Measurements from ENCODE around the gene SLC1A7. TPM values are rescaled to one million over a fixed set of nuclear protein-coding genes. Genes with fewer than 3 reads are reported as not detected.

SLC1A7 gene
- total and polyA plus RNA-seq, 2 of the 13 experiments (the other 11 are each of a cell fraction or from before 2014, with no cell fraction given) = 0.04 to 2.0 TPM

DNA sequence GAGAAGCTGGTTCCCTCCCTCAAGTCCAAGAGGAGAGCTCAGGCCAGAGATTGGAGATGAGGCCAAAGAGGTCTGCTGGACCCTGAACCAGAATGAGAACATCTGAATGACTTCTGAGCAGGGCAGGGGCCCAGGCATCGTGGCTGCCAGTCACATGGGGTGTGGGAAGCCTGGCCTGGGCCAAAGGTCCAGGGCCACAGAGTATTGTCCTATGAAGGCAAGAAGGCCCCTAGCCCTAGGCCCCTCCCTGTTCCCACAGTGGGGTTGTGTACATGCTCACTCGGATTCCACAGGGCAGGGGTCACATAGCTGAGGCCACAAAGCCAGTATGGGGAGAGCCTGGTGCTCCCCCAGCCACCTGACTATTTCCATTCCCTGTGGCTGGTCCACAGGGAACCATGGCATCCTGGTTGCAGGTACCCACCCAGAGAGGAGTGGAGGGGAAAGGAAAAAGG lies 18.5 kb upstream of the SLC1A7 start (continued):
- TF ChIP-seq, protein P1, sequence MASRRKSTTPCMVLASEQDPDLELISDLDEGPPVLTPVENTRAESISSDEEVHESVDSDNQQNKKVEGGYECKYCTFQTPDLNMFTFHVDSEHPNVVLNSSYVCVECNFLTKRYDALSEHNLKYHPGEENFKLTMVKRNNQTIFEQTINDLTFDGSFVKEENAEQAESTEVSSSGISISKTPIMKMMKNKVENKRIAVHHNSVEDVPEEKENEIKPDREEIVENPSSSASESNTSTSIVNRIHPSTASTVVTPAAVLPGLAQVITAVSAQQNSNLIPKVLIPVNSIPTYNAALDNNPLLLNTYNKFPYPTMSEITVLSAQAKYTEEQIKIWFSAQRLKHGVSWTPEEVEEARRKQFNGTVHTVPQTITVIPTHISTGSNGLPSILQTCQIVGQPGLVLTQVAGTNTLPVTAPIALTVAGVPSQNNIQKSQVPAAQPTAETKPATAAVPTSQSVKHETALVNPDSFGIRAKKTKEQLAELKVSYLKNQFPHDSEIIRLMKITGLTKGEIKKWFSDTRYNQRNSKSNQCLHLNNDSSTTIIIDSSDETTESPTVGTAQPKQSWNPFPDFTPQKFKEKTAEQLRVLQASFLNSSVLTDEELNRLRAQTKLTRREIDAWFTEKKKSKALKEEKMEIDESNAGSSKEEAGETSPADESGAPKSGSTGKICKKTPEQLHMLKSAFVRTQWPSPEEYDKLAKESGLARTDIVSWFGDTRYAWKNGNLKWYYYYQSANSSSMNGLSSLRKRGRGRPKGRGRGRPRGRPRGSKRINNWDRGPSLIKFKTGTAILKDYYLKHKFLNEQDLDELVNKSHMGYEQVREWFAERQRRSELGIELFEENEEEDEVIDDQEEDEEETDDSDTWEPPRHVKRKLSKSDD (CRISPR knock-in tag; IDR thresholded peaks at IDR 0.05; ENCODE audit: low read depth) = peak; percentile 68; the same call in 1 of the 2 replicates
- TF ChIP-seq, protein P2, sequence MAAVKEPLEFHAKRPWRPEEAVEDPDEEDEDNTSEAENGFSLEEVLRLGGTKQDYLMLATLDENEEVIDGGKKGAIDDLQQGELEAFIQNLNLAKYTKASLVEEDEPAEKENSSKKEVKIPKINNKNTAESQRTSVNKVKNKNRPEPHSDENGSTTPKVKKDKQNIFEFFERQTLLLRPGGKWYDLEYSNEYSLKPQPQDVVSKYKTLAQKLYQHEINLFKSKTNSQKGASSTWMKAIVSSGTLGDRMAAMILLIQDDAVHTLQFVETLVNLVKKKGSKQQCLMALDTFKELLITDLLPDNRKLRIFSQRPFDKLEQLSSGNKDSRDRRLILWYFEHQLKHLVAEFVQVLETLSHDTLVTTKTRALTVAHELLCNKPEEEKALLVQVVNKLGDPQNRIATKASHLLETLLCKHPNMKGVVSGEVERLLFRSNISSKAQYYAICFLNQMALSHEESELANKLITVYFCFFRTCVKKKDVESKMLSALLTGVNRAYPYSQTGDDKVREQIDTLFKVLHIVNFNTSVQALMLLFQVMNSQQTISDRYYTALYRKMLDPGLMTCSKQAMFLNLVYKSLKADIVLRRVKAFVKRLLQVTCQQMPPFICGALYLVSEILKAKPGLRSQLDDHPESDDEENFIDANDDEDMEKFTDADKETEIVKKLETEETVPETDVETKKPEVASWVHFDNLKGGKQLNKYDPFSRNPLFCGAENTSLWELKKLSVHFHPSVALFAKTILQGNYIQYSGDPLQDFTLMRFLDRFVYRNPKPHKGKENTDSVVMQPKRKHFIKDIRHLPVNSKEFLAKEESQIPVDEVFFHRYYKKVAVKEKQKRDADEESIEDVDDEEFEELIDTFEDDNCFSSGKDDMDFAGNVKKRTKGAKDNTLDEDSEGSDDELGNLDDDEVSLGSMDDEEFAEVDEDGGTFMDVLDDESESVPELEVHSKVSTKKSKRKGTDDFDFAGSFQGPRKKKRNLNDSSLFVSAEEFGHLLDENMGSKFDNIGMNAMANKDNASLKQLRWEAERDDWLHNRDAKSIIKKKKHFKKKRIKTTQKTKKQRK (IDR thresholded peaks at IDR 0.05; ENCODE audit: low read length) = no peak
- TF ChIP-seq MED13 (CRISPR knock-in tag; IDR thresholded peaks at IDR 0.05) (peak; percentile 81; the same call in 1 of the 2 replicates), NFKB2 (CRISPR knock-in tag; IDR thresholded peaks at IDR 0.05; ENCODE audit: borderline replicate concordance) (peak; percentile 78; the same call in 1 of the 2 replicates), IRF2 (CRISPR knock-in tag; IDR thresholded peaks at IDR 0.05) (peak; percentile 96), ZNF703 (CRISPR knock-in tag; IDR thresholded peaks at IDR 0.05; ENCODE audit: borderline replicate concordance) (no peak), TCF12 (IDR thresholded peaks at IDR 0.05) (no peak), TCF12 (CRISPR knock-in tag; IDR thresholded peaks at IDR 0.05) (peak; percentile 81; the same call in 1 of the 2 replicates), ZNF230 (CRISPR knock-in tag; IDR thresholded peaks at IDR 0.05) (peak; percentile 88), PAX8 (CRISPR knock-in tag; IDR thresholded peaks at IDR 0.05; ENCODE audit: borderline replicate concordance) (0 out of 2 replicates have a peak, but pooled peaks have one; percentile 58), ZNF510 (CRISPR knock-in tag; IDR thresholded peaks at IDR 0.05; ENCODE audit: low read depth) (peak; percentile 82; the same call in 1 of the 2 replicates), KLF9 (CRISPR knock-in tag; IDR thresholded peaks at IDR 0.05; ENCODE audit: low read depth) (peak; percentile 61; the same call in 1 of the 2 replicates), ATF7-NPFF (CRISPR knock-in tag; IDR thresholded peaks at IDR 0.05; ENCODE audit: low read depth) (no peak), SNRNP70 (IDR thresholded peaks at IDR 0.05; ENCODE audit: low read depth, low read length) (no peak), FOXK2 (IDR thresholded peaks at IDR 0.05) (peak; percentile 79), ZNF775 (CRISPR knock-in tag; IDR thresholded peaks at IDR 0.05; ENCODE audit: borderline replicate concordance) (no peak)
- TF ChIP-seq, protein P3, sequence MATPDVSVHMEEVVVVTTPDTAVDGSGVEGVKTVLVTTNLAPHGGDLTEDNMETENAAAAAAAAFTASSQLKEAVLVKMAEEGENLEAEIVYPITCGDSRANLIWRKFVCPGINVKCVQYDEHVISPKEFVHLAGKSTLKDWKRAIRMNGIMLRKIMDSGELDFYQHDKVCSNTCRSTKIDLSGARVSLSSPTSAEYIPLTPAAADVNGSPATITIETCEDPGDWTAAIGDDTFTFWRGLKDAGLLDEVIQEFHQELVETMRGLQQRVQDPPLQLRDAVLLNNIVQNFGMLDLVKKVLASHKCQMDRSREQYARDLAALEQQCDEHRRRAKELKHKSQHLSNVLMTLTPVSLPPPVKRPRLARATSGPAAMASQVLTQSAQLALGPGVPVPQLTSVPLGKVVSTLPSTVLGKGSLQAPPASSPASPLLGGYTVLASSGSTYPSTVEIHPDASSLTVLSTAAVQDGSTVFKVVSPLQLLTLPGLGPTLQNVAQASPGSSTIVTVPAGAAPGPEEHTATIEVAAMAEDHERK (CRISPR knock-in tag; IDR thresholded peaks at IDR 0.05; ENCODE audit: low read depth) = no peak
- TF ChIP-seq, protein P4, sequence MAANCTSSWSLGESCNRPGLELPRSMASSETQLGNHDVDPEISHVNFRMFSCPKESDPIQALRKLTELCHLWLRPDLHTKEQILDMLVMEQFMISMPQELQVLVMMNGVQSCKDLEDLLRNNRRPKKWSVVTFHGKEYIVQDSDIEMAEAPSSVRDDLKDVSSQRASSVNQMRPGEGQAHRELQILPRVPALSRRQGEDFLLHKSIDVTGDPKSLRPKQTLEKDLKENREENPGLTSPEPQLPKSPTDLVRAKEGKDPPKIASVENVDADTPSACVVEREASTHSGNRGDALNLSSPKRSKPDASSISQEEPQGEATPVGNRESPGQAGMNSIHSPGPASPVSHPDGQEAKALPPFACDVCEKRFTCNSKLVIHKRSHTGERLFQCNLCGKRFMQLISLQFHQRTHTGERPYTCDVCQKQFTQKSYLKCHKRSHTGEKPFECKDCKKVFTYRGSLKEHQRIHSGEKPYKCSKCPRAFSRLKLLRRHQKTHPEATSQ (CRISPR knock-in tag; IDR thresholded peaks at IDR 0.05; ENCODE audit: borderline replicate concordance) = peak; percentile 20; the same call in 1 of the 2 replicates
- TF ChIP-seq, protein P5, sequence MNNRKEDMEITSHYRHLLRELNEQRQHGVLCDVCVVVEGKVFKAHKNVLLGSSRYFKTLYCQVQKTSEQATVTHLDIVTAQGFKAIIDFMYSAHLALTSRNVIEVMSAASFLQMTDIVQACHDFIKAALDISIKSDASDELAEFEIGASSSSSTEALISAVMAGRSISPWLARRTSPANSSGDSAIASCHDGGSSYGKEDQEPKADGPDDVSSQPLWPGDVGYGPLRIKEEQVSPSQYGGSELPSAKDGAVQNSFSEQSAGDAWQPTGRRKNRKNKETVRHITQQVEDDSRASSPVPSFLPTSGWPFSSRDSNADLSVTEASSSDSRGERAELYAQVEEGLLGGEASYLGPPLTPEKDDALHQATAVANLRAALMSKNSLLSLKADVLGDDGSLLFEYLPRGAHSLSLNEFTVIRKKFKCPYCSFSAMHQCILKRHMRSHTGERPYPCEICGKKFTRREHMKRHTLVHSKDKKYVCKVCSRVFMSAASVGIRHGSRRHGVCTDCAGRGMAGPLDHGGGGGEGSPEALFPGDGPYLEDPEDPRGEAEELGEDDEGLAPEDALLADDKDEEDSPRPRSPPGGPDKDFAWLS (CRISPR knock-in tag; IDR thresholded peaks at IDR 0.05; ENCODE audit: borderline replicate concordance) = 0 out of 2 replicates have a peak, but pooled peaks have one; percentile 42

Data from HepG2 (cell line).